Fibroblast of skin of abdomen (primary cell): Measurements from ENCODE around the gene MAPK11.

Source experiments
- DNase-seq: peaks from one replicate; pipeline ENCODE4 v3.0.0-alpha.2; 2013

Gene MAPK11

DNA sequence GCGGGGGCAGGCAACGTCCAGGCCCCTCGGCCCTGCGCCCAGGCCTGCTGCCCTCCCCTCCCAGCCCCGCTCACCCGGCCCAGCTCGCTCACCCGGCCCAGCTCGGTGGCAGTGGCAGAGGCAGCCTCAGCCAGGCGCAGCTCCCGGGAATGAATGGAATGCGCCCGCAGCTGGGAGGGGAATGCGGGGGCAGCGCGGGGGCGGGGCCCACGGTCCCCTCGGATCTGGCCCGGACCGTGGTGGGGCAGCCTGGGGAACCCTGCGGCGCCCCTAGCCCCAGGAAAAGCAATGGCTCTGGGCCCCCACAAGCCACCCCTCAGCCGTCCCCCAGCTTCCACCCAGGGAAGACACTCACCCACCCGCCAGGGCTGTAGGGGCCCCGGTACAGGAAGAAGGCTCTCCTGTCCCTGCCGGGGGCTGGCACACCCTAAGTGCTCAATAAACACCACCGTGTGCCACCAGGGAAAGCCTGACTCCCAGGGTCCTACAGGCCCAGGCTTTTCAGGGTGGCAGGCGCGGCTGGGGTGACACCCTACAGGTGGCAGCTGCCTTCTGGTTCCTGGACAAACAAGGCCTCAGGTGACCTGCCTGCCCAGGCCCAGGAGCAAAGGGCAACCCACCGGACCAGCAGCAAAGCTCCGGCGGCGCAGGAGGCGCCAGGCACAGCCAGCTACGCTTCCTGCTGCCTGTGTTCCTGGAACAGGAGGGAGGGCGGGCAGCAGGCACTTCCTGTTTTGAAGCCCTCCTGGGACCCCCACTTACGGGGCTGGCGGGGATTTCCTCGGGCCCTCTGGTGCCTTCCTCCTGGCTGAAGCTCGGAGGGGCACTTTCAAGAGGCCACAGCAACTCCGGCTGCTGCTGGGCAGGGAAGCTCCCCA is 23.5 kb upstream of the MAPK11 start:
- DNase-seq = peak; percentile 79

DNA sequence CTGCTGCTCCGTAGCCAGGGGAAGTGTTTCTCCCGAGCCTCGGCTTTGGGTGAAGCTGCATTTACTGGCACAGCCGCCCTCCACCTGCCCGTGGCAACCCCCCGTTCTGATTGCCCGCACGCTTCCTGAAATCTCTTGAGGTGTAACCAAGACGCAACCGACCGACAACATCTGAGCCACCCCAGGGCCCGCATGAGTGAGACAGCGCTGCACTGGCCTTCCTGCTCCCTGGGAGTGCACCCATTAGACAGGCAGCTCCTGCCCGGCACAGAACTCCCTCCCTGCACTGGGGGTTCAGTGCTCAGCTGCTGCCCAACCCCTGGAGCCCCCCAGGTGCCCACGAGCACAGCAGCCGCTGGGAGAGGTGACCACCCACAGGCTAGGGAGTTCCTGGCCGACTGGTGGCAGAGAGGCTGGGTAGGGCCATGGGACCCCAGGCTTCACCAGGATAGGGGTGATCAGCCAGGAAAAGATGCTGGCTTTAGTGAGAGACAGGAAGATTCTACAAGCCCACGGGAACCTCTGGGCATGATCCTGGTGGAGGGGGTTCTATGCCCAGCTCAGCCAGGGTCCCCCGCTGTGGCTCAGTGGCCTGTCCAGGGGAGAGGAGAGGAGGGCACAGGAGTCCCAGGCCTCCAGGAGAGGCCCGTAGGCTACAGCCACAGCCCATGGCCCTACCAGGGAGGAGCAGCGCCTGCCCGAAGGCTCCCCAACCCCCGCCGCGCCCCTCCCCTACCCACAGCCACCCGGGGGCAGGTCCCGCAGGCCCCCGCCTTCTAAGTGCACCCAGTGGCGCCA is 22.7 kb upstream of the MAPK11 start:
- no peak for DNase-seq

DNA sequence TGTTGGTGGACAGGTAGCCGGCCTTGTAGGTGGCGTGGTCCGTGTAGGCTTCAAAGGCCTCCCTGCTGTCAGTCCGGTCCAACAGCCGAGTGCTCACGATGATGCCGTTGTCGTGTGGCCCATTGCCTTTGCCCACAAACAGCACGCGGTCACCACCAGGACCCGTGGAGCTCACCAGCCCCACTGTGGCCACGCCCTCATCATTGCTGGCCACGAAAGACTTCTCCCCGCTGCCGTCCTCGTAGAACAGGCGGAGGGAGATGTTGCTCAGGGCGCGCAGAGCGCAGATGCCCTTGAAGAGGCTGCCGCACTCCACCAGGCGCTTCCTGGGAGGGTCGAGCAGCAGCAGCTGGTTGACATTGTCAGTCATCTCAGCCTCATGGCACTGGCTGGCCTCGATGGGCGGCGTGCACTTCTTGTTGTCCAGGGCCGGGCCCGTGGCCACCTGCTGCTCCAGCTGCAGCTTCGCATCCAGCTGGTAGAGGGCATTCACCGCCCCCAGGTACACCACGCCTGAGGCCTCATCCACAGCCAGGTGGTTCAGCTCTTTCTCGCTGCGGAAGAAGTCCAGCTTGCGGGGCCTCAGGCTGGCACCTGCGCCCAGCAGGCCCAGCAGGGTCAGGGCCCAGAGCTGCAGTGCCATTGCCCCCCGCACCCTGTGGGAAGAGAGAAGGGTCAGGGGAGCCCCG is 19.9 kb upstream of the MAPK11 start:
- no peak for DNase-seq

DNA sequence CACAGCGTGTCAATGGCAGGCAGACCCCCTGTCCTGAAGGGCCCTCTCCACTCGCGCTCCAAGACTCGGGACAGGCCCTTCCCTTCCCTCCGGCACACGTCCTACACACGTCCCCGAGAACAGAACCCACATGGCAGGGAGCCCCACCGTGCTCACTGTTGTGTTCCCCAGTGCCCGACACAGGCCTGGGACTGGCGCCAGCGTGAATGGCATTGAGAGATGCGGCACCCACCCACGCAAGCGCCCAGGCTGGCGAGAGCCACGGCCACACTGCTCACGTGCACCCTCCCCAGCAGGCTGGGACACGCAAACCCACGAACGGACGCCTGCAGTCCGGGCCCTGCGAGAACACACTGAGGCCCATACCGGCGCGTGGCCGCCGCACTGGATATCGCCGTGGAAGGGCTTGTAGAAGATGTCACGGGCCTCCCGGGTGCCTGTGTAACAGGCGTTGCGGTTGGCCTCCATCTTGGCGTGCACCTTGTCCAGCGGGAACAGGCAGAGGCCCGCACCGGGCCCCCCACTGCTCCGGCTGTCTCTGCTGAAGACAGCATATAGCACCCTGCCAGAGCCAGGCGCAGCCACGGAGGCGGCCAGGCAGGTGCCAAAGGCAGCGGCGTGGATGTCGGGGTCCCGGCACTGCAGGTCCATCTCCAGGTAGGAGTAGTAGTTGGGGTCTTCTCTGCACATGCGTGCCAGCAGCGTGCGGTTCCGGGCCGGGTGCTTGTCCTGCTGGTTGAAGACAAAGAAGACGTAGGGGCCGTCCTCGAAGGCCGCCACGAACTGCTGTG is 19.2 kb upstream of the MAPK11 start:
- DNase-seq = no peak

DNA sequence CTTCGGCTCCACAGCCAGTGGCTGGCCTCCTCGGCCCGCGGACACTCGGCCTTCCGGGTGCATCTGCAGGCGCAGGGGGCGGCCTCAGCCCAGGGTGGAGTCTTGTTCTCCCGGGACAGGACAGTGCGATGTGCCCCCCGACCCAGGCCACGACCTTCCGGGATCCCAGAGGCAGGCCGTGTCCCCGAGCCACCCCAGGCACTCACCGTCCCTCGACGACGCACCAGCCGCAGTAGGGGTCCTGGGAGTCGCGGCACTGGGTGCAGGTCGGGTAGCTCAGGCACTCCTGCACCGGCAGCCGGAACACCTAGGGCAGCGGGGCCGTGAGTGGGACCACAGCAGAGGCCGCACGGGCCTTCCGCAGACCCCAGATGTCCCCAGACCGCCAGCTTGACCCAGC is 17.6 kb upstream of the MAPK11 start:
- no peak for DNase-seq

DNA sequence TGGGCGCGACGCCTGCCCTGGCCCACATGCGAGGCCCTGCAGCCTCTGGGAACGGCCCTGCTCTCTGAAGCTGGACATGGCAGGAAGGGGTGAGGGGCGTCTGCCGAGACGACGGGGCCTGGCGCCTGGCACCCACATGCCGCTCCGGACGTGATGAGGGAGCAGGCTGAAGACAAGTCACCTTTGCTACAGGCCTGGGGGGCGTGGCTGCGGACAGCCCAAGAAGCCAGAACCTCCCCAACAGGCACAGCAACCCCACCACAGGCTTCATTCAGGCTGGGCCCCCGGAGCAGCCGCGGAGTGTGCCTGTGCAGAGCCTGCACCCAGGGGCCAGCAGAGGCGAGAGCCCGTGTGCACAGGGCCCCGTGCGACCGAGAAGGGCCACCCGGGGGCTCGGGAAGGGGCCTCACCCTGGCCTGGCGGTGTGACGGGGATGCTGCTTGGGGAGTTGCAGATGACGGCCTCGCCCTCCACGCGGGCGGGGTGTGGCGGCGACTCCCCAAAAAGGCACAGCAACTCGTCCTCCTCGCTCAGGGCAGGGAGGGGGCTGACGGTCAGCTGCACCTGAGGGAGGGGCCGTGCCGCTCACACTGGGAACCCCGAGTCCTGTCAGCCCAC is 16.6 kb upstream of the MAPK11 start:
- DNase-seq = no peak

DNA sequence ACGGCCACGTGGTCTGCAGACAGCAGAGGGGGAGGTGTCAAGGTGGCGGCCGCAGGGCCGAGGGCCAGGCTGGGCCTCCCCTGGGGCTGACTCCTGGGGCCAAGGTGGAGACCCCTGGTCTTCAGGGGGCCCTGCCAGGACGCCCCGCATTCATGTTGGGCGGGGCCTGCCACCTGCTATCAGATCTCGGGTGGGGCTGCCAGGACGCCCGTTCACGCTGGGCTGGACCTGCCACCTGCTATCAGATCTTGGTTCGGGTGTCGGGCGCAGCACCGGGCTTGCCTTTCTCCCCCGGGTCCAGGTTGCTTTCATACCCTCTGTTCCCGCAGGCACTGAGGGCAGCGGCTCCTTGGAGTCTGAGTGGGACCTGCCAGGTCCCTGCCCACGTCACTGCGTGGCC is 16.1 kb upstream of the MAPK11 start:
- DNase-seq = no peak

DNA sequence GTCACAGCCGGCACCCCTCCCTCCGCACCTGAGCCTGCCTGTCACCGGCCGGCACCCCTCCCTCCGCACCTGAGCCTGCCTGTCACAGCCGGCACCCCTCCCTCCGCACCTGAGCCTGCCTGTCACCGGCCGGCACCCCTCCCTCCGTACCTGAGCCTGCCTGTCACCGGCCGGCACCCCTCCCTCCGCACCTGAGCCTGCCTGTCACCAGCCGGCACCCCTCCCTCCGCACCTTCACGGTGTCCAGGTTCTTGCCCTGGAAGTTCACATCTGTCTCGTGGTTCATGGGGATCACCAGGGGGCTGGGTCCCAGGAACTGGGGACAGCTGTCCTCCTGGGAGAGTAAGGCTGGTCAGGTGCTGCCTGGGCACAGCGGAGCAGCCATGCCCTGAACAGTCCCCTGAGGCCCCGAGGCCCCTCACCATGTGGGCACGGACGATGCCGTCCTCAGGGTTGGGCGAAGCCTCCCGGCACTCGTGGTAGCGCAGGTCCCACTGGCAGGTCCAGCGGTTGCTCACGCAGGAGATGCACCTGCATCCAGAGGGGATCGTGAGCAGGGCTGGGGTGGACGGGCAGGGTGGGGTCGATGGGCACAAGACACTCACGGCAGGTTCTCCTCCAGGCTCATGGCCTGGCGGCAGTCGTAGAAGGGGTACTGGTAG is 15.5 kb upstream of the MAPK11 start:
- no peak for DNase-seq

DNA sequence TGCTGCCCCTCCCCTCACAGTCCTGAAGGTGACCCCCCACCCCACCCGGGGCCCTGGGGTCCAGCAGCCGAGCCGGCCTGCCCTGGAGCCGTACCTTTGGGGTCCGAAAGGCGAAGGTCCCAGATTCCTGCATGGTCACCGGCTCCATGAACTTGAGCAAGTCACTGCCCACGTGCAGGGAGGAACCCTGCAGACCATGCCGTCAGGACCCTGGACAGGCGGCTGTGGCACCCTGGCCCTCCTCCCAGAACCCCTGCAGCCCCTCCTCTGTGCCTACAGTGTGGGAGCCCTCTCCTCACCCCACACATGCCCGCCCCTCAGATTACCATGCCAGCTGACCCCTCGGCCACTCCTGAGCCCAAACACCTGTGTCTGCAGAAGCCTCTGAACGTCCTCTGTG is 14.3 kb upstream of the MAPK11 start:
- no peak for DNase-seq

DNA sequence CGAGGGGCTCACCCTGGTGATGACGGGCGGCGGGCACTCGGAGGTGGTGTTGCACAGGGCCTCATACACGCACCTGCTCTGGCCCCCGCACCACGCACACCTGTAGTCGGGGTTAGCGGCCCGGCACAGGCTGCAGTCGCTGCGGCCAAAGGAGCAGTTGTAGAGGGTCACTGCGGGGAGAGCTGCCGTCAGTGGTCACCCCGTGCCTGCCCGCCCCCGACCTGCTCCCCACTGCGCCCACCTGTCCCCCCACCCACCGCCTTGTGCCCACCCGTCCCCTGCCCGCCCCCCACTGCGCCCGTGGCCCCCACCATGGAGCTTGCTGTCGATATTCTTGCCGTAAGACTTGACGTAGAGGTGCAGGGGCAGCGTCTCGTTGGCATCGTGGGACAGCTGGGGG is 13.6 kb upstream of the MAPK11 start:
- no peak for DNase-seq

DNA sequence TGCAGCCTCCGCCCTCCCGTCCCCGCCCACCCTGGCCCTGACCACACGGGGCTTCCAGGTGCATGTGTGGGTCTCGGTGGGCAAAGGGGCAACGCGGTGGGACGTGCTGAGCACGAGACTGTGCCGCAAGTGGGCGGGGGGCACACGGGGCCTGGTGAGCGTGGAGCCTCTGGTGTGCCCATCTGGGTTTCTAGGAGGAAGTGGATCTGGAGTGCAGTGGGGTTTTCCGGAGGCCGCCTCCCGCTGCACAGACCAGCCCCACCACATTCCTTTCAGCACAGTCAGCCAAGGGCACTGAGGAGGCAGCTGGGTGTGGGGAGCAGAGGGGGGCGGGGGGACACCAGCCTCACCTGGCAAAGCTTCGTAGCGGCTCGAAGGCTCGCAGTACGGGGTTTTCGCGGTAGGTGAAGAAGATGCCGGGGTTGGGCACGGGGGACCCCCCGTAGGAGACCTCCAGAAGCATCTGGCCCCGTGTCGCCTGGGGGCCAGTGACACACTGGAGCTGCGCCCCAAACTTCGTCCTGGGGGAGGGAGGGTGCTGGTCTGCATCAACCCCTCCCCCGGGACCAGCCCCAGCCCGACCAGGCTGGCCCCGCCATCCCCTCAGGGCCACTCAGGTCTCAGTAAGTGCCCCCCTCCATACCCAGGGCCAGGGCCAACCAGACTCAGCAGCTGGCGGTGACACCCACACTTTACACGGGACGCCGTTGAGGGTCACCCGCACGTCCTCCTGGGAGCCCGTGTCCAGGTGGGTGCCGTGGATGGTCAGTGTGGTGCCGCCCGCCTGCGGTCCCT is 12.4 kb upstream of the MAPK11 start:
- DNase-seq = peak; percentile 68

DNA sequence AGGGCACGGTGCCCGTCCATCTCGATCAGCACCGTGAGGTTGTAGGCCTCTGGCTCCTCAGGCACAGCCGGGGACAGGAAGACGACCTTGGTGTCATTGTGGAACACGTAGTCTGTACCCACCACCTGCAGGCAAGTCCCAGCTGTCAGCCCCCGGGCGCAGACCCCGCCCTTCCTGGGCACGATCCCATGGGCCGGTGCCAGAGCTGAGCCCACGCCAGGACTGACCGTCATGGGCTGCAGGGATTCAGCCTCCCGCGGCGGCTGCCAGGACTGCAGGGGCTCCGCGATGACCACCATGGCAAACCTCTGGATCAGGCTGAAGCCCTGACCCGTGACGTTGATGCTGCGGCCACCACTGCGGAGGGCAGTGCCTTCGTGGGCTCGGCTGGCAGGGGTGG is 11.8 kb upstream of the MAPK11 start:
- no peak for DNase-seq

DNA sequence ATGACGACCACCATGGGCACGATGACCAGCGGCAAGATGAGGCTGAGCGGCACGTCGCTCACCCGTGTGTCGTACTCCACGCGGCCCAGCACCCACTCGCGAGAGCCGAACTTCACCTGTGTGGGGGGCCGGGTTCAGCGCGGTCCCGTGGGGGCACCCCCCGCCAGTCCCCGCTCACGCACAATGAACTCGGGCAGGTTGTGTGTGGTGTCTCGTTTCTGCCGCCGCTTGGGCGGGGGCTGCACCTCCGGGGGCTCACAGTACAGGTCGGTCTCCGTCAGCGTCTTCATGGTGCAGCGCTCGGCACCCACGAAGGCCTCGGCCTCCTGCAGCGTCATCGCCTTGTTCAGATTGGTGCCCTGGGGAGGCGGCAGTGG is 11.2 kb upstream of the MAPK11 start:
- DNase-seq = no peak

DNA sequence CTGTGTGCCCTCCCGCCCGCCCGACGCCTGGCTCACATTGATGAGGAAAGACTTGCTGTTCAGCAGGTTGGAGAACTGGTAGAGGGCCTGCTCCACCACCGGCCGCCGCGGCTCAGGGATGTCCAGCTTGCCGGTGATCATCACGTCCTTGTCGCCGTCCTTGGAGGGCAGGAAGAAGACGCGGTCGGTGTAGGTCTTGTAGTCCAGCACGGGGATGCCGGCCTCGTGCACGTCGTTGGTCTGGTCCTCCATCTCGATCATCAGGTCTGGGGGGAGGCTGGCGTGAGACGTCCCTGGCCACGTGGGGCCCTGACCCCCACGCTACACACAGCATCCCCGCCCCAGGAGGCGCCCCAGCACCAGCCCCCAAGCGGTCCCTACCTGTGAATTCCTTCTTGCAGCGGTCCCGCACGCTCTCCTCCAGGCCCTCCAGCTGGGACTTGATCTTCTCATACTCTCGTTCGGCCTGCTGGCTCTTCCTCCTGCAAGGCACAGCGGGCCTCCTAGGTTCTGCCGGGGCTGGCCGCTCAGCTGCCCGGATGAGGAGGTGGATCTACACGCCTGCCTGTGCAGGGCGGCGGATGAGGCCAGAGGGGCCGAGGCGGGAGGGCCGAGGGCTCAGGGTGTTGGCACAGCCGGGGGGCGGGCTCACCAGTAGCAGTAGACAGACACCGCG is 10.7 kb upstream of the MAPK11 start:
- DNase-seq = no peak

DNA sequence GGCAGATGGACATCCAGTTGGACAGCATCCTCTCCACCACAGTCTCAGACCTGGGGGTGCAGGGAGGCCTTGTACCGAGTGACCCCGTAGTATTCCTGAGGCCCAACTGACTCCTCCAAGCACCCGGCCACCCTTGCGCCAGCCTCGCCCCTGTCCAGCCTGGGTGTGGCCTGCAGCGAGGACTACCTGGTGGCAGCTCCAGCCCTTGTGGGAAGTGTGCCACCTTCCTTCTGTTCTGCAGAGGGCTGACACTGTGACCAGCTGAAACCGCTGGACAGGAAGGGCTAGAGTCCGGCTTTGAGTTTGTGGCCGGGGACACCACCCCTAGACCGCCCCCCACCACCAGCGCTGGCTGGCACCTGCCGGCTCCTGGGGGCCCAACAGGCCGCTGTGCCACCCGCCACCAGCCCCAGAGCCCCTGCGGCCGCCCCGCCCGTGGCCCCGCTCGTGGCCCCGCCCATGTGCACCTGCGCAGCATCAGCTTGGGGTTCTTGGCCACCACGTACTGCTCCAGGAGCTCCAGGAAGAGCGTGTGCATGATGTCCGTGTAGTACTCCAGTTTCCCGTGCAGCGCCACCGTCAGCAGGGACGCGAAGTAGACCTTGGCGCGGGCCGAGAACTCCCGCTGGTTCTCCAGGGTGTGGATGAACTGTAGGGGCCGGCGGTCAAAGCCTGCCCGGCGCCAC is 10.0 kb upstream of the MAPK11 start:
- no peak for DNase-seq

DNA sequence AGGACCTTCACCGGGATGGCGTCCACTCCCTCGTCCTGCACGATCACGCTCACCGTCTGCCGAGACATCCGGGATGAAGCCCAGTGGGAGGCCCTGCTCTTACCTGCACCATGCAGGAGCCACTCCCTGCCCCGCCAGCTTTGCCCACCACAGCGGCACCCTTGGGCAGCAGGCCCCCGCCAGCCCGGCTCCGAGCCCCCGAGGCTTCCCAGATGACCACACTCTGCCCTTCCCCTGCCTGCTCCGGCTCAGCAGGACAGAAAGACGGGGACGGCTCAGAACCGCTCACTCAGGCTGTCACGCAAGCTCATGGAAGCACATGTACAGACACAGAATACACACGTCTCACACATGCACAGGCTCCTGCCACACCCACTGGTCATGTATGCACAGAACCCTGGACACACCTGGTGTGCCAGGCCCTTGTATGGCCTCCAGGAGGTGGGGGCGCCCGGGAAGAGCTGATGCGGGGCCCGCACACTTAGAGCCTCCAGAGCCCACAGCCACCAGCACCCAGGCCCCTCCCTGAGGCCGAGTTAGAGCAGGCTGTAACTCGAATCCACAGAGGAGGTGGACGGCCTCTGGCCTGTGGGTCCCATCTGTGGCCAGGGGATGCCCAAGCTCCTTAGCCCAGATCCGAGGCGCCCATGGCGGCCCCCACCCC is 8.9 kb upstream of the MAPK11 start:
- DNase-seq = no peak

DNA sequence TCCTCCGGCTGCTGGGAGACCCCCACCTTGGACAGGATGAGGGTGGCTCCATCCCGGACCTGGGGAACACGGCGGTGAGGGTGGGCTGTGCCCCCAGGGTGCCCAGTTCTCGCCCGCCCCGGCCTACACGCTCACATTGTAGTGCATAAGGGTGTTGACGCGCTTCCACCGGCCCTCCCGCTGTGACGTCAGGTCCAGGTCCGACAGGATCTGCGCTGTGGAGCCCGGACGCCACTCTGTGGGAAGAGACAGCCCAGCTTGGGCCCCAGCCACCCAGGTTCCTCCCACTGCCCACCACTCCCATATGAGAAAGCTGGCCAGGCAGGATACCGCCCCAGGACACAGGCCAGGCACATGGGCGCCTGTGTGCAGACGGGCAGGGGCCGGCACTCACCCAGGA is 8.3 kb upstream of the MAPK11 start:
- DNase-seq = no peak

DNA sequence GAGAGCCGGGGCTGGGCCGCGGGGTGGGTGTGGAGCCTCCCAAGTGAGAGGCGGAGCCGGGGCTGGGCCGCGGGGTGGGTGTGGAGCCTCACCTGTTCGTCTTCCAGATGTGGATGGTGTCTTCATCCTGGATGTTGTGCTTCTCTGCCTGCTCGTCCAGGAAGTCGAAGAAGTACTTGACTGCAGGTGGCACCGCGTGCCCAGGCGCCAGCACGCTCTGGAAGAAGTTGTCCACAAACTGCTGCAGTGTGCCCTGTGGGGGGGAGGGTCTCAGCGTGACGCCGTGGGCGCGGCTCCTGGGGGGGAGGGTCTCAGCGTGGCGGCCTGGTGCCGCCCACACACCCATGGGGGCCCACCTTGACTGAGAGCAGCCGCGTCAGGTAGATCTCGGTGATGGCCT is 7.6 kb upstream of the MAPK11 start:
- no peak for DNase-seq

DNA sequence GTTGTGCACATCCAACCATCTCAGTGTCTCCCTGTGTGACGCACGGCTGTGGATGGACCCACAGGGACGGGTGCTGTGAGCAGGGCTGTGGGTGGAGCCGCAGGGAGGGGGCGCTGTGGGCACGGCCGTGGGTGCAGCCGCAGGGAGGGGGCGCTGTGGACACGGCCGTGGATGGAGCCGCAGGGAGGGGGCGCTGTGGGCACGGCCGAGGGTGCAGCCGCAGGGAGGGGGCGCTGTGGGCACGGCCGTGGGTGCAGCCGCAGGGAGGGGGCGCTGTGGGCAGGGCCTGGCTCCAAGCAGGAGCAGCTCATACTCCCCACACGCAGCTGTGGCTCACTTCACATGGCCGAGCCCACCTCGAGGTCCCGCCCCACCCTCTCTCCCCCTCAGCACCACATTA is 6.0 kb upstream of the MAPK11 start:
- peak; percentile 37 for DNase-seq
